SK-N-SH (cell line): Measurements from ENCODE around the gene MND1. TPM values are rescaled to one million over a fixed set of nuclear protein-coding genes. Genes with fewer than 3 reads are reported as not detected.

Source experiments
- CTCF ChIA-PET: fragments of 300-600, 350-600 bp; formaldehyde crosslinking; extraction: SDS; loops from one replicate; lab custom pipeline; 2021; lab: Yijun Ruan, JAX
- POLR2A ChIA-PET: fragments of 350-600 bp; sonication (Branson Sonifier 250); formaldehyde crosslinking; extraction: SDS; loops from one replicate; lab custom pipeline; 2020; ENCODE audit warnings: antibody characterized with exemption, inconsistent platforms; lab: Yijun Ruan, JAX
- DNase-seq: peaks from one replicate; pipeline ENCODE4 v3.0.0; 2012
- H2AFZ ChIP-seq: fragments of 200-600 bp; sonication (generic); 2 replicates; pipeline ENCODE4 v1.8.1; 2016; ENCODE audit warnings: antibody characterized with exemption, mild to moderate bottlenecking, low read depth
- H3F3A ChIP-seq: fragments of 200-600 bp; sonication (generic); replicated peaks from 2 replicates; pipeline ENCODE3; 2016; ENCODE audit warnings: antibody characterized with exemption, mild to moderate bottlenecking; ENCODE audit not compliant: insufficient read depth
- H3K27ac ChIP-seq, 2 experiments: fragments of 200-500 bp in 1 of 2; fragments of 200-600 bp in 1 of 2; sonication (Bioruptor generic) in 1 of 2; sonication (generic), shearing (Covaris generic) in 1 of 2; 2 replicates each; pipeline versions ENCODE4 v1.5.1 to v1.6.1; 2014 to 2016; ENCODE audit warnings: low read depth in 2 of 2, inconsistent platforms in 1 of 2, low read length in 1 of 2, mild to moderate bottlenecking in 1 of 2, mixed read lengths in 1 of 2
- H3K27me3 ChIP-seq: fragments of 200-600 bp; sonication (generic), shearing (Covaris generic); 2 replicates; pipeline ENCODE4 v1.6.1; 2016; ENCODE audit warnings: mixed run types; ENCODE audit not compliant: insufficient read depth
- H3K36me3 ChIP-seq, 2 experiments: fragments of 200-500 bp in 1 of 2; fragments of 200-600 bp in 1 of 2; sonication (Bioruptor generic) in 1 of 2; sonication (generic) in 1 of 2; replicated peaks in 1 of 2; 2 replicates each; pipeline versions ENCODE3 to v1.5.1; 2014 to 2016; ENCODE audit warnings: low read length in 1 of 2, mild to moderate bottlenecking in 1 of 2; ENCODE audit not compliant: insufficient read depth in 2 of 2, control insufficient read depth in 1 of 2
- H3K4me1 ChIP-seq, 2 experiments: fragments of 200-500 bp in 1 of 2; fragments of 200-600 bp in 1 of 2; sonication (Bioruptor generic) in 1 of 2; sonication (generic), shearing (Covaris generic) in 1 of 2; 2 replicates each; pipeline versions ENCODE4 v1.5.1 to v1.6.1; 2014 to 2016; ENCODE audit warnings: low read depth in 1 of 2, low read length in 1 of 2, mixed run types in 1 of 2; ENCODE audit not compliant: insufficient read depth in 2 of 2, control insufficient read depth in 1 of 2
- H3K4me2 ChIP-seq: fragments of 200-600 bp; sonication (generic), shearing (Covaris generic); 2 replicates; pipeline ENCODE4 v1.6.1; 2017; ENCODE audit warnings: mixed run types
- H3K4me3 ChIP-seq, 2 experiments: fragments of 200-500 bp in 1 of 2; fragments of 200-600 bp in 1 of 2; sonication (Bioruptor generic) in 1 of 2; sonication (generic), shearing (Covaris generic) in 1 of 2; 2 replicates each; pipeline versions ENCODE4 v1.5.1 to v1.8.1; 2014 to 2016; ENCODE audit warnings: low read depth in 2 of 2, inconsistent platforms in 1 of 2, low read length in 1 of 2, mild to moderate bottlenecking in 1 of 2, mixed read lengths in 1 of 2, moderate library complexity in 1 of 2
- H3K79me2 ChIP-seq: fragments of 200-600 bp; sonication (generic); 2 replicates; pipeline ENCODE4 v1.8.1; 2017; ENCODE audit warnings: mild to moderate bottlenecking; ENCODE audit not compliant: insufficient read depth
- H3K9ac ChIP-seq: fragments of 200-600 bp; sonication (generic); 2 replicates; pipeline ENCODE4 v1.6.1; 2017; ENCODE audit warnings: mixed run types
- H3K9me2 ChIP-seq: fragments of 200-600 bp; sonication (generic); 2 replicates; pipeline ENCODE4 v1.6.1; 2017; ENCODE audit warnings: mixed run types
- H3K9me3 ChIP-seq: fragments of 200-600 bp; sonication (generic); 2 replicates; pipeline ENCODE4 v1.6.1; 2017; ENCODE audit warnings: mixed run types, mild to moderate bottlenecking, moderate library complexity
- H4K20me1 ChIP-seq: fragments of 200-600 bp; sonication (generic); 2 replicates; pipeline ENCODE4 v1.6.1; 2017; ENCODE audit warnings: mild to moderate bottlenecking, mixed run types; ENCODE audit not compliant: insufficient read depth
- CHD2 ChIP-seq: fragments of 150-350 bp; IDR thresholded peaks from 2 replicates; pipeline ENCODE4 v1.6.1; 2018; ENCODE audit warnings: low read length; ENCODE audit not compliant: partially characterized antibody
- ELF1 ChIP-seq: IDR thresholded peaks from 2 replicates; pipeline ENCODE4 v1.4.0; 2012
- EP300 ChIP-seq, 2 experiments: IDR thresholded peaks; 2 replicates each; pipeline versions ENCODE4 v1.4.0 to v1.6.1; 2012; ENCODE audit warnings: borderline replicate concordance in 1 of 2, low read depth in 1 of 2, low read length in 1 of 2
- GABPA ChIP-seq: IDR thresholded peaks from 2 replicates; pipeline ENCODE4 v1.4.0; 2012; ENCODE audit warnings: low read depth, mild to moderate bottlenecking
- IRF3 ChIP-seq: fragments of 150-350 bp; IDR thresholded peaks from 2 replicates; pipeline ENCODE4 v1.6.1; 2016; ENCODE audit warnings: mild to moderate bottlenecking, low read depth, low read length
- MXI1 ChIP-seq: IDR thresholded peaks from 2 replicates; pipeline ENCODE4 v1.6.1; 2012; ENCODE audit warnings: mild to moderate bottlenecking, low read depth, low read length, improper control_type of control experiment
- NFIC ChIP-seq: IDR thresholded peaks from 2 replicates; pipeline ENCODE4 v1.4.0; 2012; ENCODE audit warnings: borderline replicate concordance
- NRF1 ChIP-seq: IDR thresholded peaks from 2 replicates; pipeline ENCODE4 v1.6.1; 2012; ENCODE audit warnings: low read depth, mild to moderate bottlenecking, low read length
- PBX3 ChIP-seq: IDR thresholded peaks from 2 replicates; pipeline ENCODE4; 2012
- POLR2AphosphoS5 ChIP-seq: IDR thresholded peaks from 2 replicates; pipeline ENCODE4 v1.6.1; 2012; ENCODE audit warnings: low read depth, low read length
- RAD21 ChIP-seq: IDR thresholded peaks from 2 replicates; pipeline ENCODE4 v1.6.1; 2012; ENCODE audit warnings: mild to moderate bottlenecking, low read length
- REST ChIP-seq: IDR thresholded peaks from 2 replicates; pipeline ENCODE4 v1.6.1; 2012; ENCODE audit warnings: mild to moderate bottlenecking, low read depth, low read length, moderate library complexity
- SMC3 ChIP-seq: IDR thresholded peaks from 2 replicates; pipeline ENCODE4 v1.6.1; 2012; ENCODE audit warnings: low read depth, low read length, improper control_type of control experiment
- TAF1 ChIP-seq: IDR thresholded peaks from 2 replicates; pipeline ENCODE4 v1.6.1; 2012; ENCODE audit warnings: low read depth, mild to moderate bottlenecking, low read length, moderate library complexity, borderline replicate concordance
- TEAD4 ChIP-seq: IDR thresholded peaks from 2 replicates; pipeline ENCODE4 v1.4.0; 2012; ENCODE audit warnings: mild to moderate bottlenecking, borderline replicate concordance; ENCODE audit not compliant: insufficient read depth
- USF2 ChIP-seq: fragments of 150-350 bp; IDR thresholded peaks from 2 replicates; pipeline ENCODE4 v1.6.1; 2017; ENCODE audit warnings: antibody characterized with exemption, low read length, low read depth, borderline replicate concordance
- WGBS: methylation state at CpG from one replicate; pipeline ENCODE4 v1.1.6; 2017; ENCODE audit warnings: low lambda C conversion rate; 5-methylcytosine and 5-hydroxymethylcytosine counted together
- polyA plus RNA-seq, 3 experiments: library from polyadenylated mRNA; depleted of rRNA; stranded (reverse); fragments of >200 nt; gene quantifications; 2 replicates each; pipeline ENCODE4 v1.2.3, GENCODE V29; 2012
- TF ChIP-seq, protein P1 (sequence below): fragments of 200-600 bp; sonication (generic); IDR thresholded peaks from 2 replicates; pipeline ENCODE4 v1.6.1; 2017; ENCODE audit warnings: antibody characterized with exemption, mild to moderate bottlenecking, moderate library complexity

The MND1 gene
- polyA plus RNA-seq, 1 of the 3 experiments (the other 2 are of a cell fraction), result 2.4 TPM

- WGBS, result 87% methylated on average over 1 of the region's 1 CpG
- Histone ChIP-seq H4K20me1 (no peaks in the 10 kb centered on the region), H3K9me3 (no peaks in the 10 kb centered on the region), H3K4me2 (no peak overlapping the region), H3F3A (peaks cover 5% of the 10 kb centered on the region), H3K27ac (no peak overlapping the region), H3K27me3 (no peaks in the 10 kb centered on the region), H3K4me3 (no peak overlapping the region), H3K9me2 (no peaks in the 10 kb centered on the region), H3K9ac (no peak overlapping the region), H3K4me1 (peaks cover 3% of the 10 kb centered on the region in 2 experiments; a peak in 2 of 4 replicates), H3K79me2 (no peaks in the 10 kb centered on the region), H3K36me3 (no peaks in the 10 kb centered on the region), H2AFZ (no peak overlapping the region)
- no peak for DNase-seq
- ChIA-PET CTCF (no interaction called here), POLR2A (no interaction called here)
- TF ChIP-seq, protein P1, sequence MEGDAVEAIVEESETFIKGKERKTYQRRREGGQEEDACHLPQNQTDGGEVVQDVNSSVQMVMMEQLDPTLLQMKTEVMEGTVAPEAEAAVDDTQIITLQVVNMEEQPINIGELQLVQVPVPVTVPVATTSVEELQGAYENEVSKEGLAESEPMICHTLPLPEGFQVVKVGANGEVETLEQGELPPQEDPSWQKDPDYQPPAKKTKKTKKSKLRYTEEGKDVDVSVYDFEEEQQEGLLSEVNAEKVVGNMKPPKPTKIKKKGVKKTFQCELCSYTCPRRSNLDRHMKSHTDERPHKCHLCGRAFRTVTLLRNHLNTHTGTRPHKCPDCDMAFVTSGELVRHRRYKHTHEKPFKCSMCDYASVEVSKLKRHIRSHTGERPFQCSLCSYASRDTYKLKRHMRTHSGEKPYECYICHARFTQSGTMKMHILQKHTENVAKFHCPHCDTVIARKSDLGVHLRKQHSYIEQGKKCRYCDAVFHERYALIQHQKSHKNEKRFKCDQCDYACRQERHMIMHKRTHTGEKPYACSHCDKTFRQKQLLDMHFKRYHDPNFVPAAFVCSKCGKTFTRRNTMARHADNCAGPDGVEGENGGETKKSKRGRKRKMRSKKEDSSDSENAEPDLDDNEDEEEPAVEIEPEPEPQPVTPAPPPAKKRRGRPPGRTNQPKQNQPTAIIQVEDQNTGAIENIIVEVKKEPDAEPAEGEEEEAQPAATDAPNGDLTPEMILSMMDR, result no peak
- no peak for TF ChIP-seq IRF3
- TF ChIP-seq POLR2AphosphoS5, result no peak
- no peak for TF ChIP-seq NFIC
- no peak for TF ChIP-seq CHD2
- no peak for TF ChIP-seq REST
- no peak for TF ChIP-seq ELF1
- TF ChIP-seq TEAD4, result no peak
- TF ChIP-seq TAF1, result no peak
- TF ChIP-seq GABPA, result no peak
Observed at GRCh38 chr4:153449338-153449737, 104.8 kb downstream of the MND1 start.

- Histone ChIP-seq H3K9me3 (no peaks in the 10 kb centered on the region), H3K9me2 (no peaks in the 10 kb centered on the region), H2AFZ (0 out of 2 replicates have a peak overlapping the region, but pooled peaks have one; percentile 35), H3K27me3 (no peaks in the 10 kb centered on the region), H4K20me1 (no peaks in the 10 kb centered on the region), H3K27ac (no peak overlapping the region), H3K4me2 (no peak overlapping the region), H3K4me1 (peaks cover 3% of the 10 kb centered on the region in 2 experiments; a peak in 2 of 4 replicates), H3F3A (peaks cover 5% of the 10 kb centered on the region), H3K9ac (no peak overlapping the region), H3K36me3 (no peaks in the 10 kb centered on the region), H3K4me3 (no peak overlapping the region), H3K79me2 (no peaks in the 10 kb centered on the region)
- WGBS, result 91% methylated on average over 5 of the region's 5 CpGs
- POLR2A ChIA-PET, result no interaction called here
- DNase-seq, result no peak
- CTCF ChIA-PET, result no interaction called here
- TF ChIP-seq PBX3 (no peak), RAD21 (no peak), NRF1 (no peak), EP300 (IDR thresholded peaks at IDR 0.05; ENCODE audit: borderline replicate concordance in 1 of 2, low read depth in 1 of 2, low read length in 1 of 2) (no peak), SMC3 (no peak), MXI1 (no peak), USF2 (no peak), CHD2 (no peak)
Observed at GRCh38 chr4:153450544-153450917, 106.0 kb downstream of the MND1 start.
